Measurements from ENCODE around the gene OVCA2. TPM values are rescaled to one million over a fixed set of nuclear protein-coding genes. Genes with fewer than 3 reads are reported as not detected.

OVCA2 gene
- total and polyA plus RNA-seq, 4 donors = 16.1 to 30.6 (median 23.7) TPM

DNA sequence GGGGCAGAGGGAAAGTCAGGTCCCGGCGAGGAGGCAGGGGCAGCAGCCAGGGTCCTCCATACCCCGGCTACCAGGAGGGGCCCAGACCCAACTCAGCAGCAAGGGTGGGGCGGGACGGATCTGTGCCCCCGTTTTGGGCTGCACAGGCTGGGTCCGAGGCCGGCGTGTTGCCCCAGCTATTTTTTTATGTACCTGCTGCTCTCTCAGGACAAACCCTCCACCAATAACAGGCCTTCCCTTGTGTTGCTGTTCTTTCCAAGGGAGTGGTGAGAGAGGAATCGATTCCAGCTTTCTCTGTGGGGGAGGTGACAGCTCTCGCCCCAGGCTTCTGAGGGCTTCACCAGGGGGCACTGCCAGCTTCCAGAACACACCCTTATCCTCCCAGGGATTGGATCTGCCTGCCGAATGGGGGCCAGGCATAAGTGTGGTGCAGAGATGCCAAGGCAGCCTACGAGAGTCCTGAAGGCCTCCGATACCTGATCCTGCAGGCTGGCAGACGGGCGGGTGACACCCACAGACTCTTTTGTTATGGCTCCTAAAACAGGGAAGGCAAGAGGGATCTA is 39.0 kb upstream of the OVCA2 start:
- H3K27ac ChIP-seq (ENCODE audit: low read depth in 1 of 2, low read length in 2 of 2) = peak overlapping the region; percentile 60 to 66
- no peaks in the 10 kb centered on the region for H3K27me3 ChIP-seq (ENCODE audit: control insufficient read depth in 4 of 4, insufficient read depth in 4 of 4, low read length in 3 of 4)
- H3K4me3 ChIP-seq (ENCODE audit: low read depth in 1 of 3, low read length in 3 of 3) = no peak overlapping the region
- no peaks in the 10 kb centered on the region for H3K36me3 ChIP-seq (ENCODE audit: control insufficient read depth in 4 of 4, insufficient read depth in 3 of 4, low read depth in 1 of 4, low read length in 3 of 4)
- no peaks in the 10 kb centered on the region for H3K9me3 ChIP-seq (ENCODE audit: control insufficient read depth in 4 of 4, low read length in 3 of 4)
- TF ChIP-seq CTCF (IDR thresholded peaks at IDR 0.05; ENCODE audit: low read depth, low read length, missing input control) (no peak), RXRA (IDR thresholded peaks at IDR 0.05) (peak in 1 of 2 donors; percentile 28), HNF4A (conservative IDR thresholded peaks at IDR 0.05) (peak in 1 of 2 donors; percentile 7), RAD21 (IDR thresholded peaks at IDR 0.05) (no peak)
- 44% methylated on average over 16 of the region's 16 CpGs for WGBS
- H3K9ac ChIP-seq (ENCODE audit: low read depth in 1 of 2, low read length in 2 of 2) = no peak overlapping the region
- DNase-seq (ENCODE audit: low spot score) = no peak
- H3K4me1 ChIP-seq (ENCODE audit: control insufficient read depth in 4 of 4, insufficient read depth in 4 of 4, low read length in 3 of 4) = peaks cover 33 to 81% (median 59%) of the 10 kb centered on the region in 4 donors

GRCh38 chr17:2003525-2003924 is 38.3 kb upstream of the OVCA2 start:
- WGBS = 95% methylated on average over 13 of the region's 13 CpGs
- peaks cover 32 to 83% (median 60%) of the 10 kb centered on the region in 4 donors for H3K4me1 ChIP-seq (ENCODE audit: control insufficient read depth in 4 of 4, insufficient read depth in 4 of 4, low read length in 3 of 4)

GRCh38 chr17:2004435-2004952 is 37.3 kb upstream of the OVCA2 start:
- Histone ChIP-seq H3K9ac (ENCODE audit: low read depth in 1 of 2, low read length in 2 of 2) (no peak overlapping the region), H3K4me1 (ENCODE audit: control insufficient read depth in 4 of 4, insufficient read depth in 4 of 4, low read length in 3 of 4) (peaks cover 25 to 74% (median 53%) of the 10 kb centered on the region in 4 donors), H3K9me3 (ENCODE audit: control insufficient read depth in 4 of 4, low read length in 3 of 4) (no peaks in the 10 kb centered on the region), H3K27ac (ENCODE audit: low read depth in 1 of 2, low read length in 2 of 2) (peak overlapping the region; percentile 27 to 51), H3K4me3 (ENCODE audit: low read depth in 1 of 3, low read length in 3 of 3) (no peak overlapping the region), H3K27me3 (ENCODE audit: control insufficient read depth in 4 of 4, insufficient read depth in 4 of 4, low read length in 3 of 4) (no peaks in the 10 kb centered on the region), H3K36me3 (ENCODE audit: control insufficient read depth in 4 of 4, insufficient read depth in 3 of 4, low read depth in 1 of 4, low read length in 3 of 4) (no peaks in the 10 kb centered on the region)
- WGBS = 33% methylated on average over 12 of the region's 12 CpGs
- no peak for DNase-seq (ENCODE audit: low spot score)
- TF ChIP-seq SP1 (IDR thresholded peaks at IDR 0.05) (peak; percentile 43), HNF4A (conservative IDR thresholded peaks at IDR 0.05) (peak; percentile 59 to 79), RAD21 (IDR thresholded peaks at IDR 0.05) (peak in 1 of 2 donors; percentile 12), ZBTB33 (IDR thresholded peaks at IDR 0.05) (no peak), NR2F2 (IDR thresholded peaks at IDR 0.05) (peak; percentile 17), HNF4G (IDR thresholded peaks at IDR 0.05) (no peak), YY1 (IDR thresholded peaks at IDR 0.05) (peak; percentile 61), RXRA (IDR thresholded peaks at IDR 0.05) (peak; percentile 54 to 80), GABPA (IDR thresholded peaks at IDR 0.05 in 1 of 2, conservative IDR thresholded peaks at IDR 0.05 in 1 of 2) (no peak)
- TF ChIP-seq, protein P1, sequence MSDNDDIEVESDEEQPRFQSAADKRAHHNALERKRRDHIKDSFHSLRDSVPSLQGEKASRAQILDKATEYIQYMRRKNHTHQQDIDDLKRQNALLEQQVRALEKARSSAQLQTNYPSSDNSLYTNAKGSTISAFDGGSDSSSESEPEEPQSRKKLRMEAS (IDR thresholded peaks at IDR 0.05) = peak; percentile 74

More at GRCh38 chr17:2003525-2003924, 38.3 kb upstream of the OVCA2 start:
- no peak overlapping the region for H3K27ac ChIP-seq (ENCODE audit: low read depth in 1 of 2, low read length in 2 of 2)
- DNase-seq (ENCODE audit: low spot score) = no peak
- H3K9ac ChIP-seq (ENCODE audit: low read depth in 1 of 2, low read length in 2 of 2) = no peak overlapping the region
- no peaks in the 10 kb centered on the region for H3K9me3 ChIP-seq (ENCODE audit: control insufficient read depth in 4 of 4, low read length in 3 of 4)
- no peaks in the 10 kb centered on the region for H3K27me3 ChIP-seq (ENCODE audit: control insufficient read depth in 4 of 4, insufficient read depth in 4 of 4, low read length in 3 of 4)
- H3K36me3 ChIP-seq (ENCODE audit: control insufficient read depth in 4 of 4, insufficient read depth in 3 of 4, low read depth in 1 of 4, low read length in 3 of 4) = no peaks in the 10 kb centered on the region
- TF ChIP-seq HNF4A (conservative IDR thresholded peaks at IDR 0.05) (no peak), RXRA (IDR thresholded peaks at IDR 0.05) (no peak), EGR1 (IDR thresholded peaks at IDR 0.05; ENCODE audit: low read depth in 2 of 2) (no peak), NR2F2 (IDR thresholded peaks at IDR 0.05) (no peak)
- H3K4me3 ChIP-seq (ENCODE audit: low read depth in 1 of 3, low read length in 3 of 3) = no peak overlapping the region

Data from liver (tissue), 9 donors.